ENCODE measurements around the gene BCDIN3D.

BCDIN3D gene

GRCh38 chr12:49793620-49794019 lies 49.3 kb downstream of the BCDIN3D start:
- no peak for TF ChIP-seq JUND (IDR thresholded peaks at IDR 0.05; ENCODE audit: low read depth)

GRCh38 chr12:49792976-49793580 lies 49.8 kb downstream of the BCDIN3D start:
- in situ Hi-C loops (cut with HindIII; ENCODE audit: low pct_unique_long_range_greater_than_20kb, low sequenced_read_pairs) = no loop called here
- no peak for DNase-seq (ENCODE audit: low read depth in 1 of 2, low spot score in 1 of 2)
- TF ChIP-seq JUND (IDR thresholded peaks at IDR 0.05; ENCODE audit: low read depth) = no peak

More at GRCh38 chr12:49793620-49794019, 49.3 kb downstream of the BCDIN3D start:
- no peak for DNase-seq (ENCODE audit: low read depth in 1 of 2, low spot score in 1 of 2)
- in situ Hi-C loops (cut with HindIII; ENCODE audit: low pct_unique_long_range_greater_than_20kb, low sequenced_read_pairs) = no loop called here

GRCh38 chr12:49792181-49792970 lies 50.5 kb downstream of the BCDIN3D start:
- no peak for DNase-seq (ENCODE audit: low read depth in 1 of 2, low spot score in 1 of 2)
- TF ChIP-seq JUND (IDR thresholded peaks at IDR 0.05; ENCODE audit: low read depth) = no peak
- in situ Hi-C loops (cut with HindIII; ENCODE audit: low pct_unique_long_range_greater_than_20kb, low sequenced_read_pairs) = no loop called here

DNA sequence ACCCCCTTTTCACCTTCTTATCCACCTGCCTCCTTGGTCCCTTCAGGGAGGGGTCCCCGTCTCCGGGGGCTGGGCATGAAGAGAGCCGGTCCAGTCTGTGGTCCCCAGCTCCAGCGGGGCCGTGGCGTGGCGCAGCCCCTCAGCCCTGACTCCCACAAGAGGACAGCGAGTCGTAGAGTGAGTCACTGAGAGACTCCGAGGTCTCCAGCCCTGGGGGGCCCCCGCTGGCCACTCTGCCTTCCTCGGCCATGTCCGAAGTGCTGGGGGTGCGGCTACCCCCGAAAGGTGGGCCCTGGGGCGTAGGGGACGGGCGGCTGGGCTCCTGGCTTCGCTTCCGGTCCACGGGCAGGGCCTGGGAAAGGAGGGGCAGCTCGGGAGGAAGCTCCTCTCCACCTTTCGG lies 51.2 kb downstream of the BCDIN3D start:
- no peak for TF ChIP-seq JUND (IDR thresholded peaks at IDR 0.05; ENCODE audit: low read depth)
- no peak for DNase-seq (ENCODE audit: low read depth in 1 of 2, low spot score in 1 of 2)
- in situ Hi-C loops (cut with HindIII; ENCODE audit: low pct_unique_long_range_greater_than_20kb, low sequenced_read_pairs) = no loop called here

GRCh38 chr12:49790741-49791555 lies 52.0 kb downstream of the BCDIN3D start:
- no peak for DNase-seq (ENCODE audit: low read depth in 1 of 2, low spot score in 1 of 2)
- in situ Hi-C loops (cut with HindIII; ENCODE audit: low pct_unique_long_range_greater_than_20kb, low sequenced_read_pairs) = no loop called here
- no peak for TF ChIP-seq JUND (IDR thresholded peaks at IDR 0.05; ENCODE audit: low read depth)

DNA sequence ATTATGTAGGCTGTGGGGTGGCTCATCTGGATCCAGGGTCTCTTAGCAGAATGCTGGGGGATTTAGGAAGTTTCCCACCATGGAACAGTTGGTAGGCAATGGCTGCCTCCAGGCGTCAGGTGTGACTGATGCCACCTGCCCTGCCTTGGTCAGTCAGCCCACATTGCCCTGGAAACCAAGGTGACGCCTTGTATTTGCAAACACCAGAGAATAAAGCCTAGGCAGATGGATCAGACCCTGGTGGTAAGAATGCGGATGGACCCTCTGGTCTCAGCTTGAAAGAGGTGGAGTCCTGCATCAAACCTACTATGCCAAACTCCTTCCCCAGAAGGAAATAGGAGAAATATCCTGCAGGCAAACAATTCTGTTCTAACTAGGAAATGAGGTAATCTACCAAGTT lies 52.9 kb downstream of the BCDIN3D start:
- no peak for TF ChIP-seq JUND (IDR thresholded peaks at IDR 0.05; ENCODE audit: low read depth)
- peak in 1 of 2 experiments; percentile 29 for DNase-seq (ENCODE audit: low read depth in 1 of 2, low spot score in 1 of 2)
- in situ Hi-C loops (cut with HindIII; ENCODE audit: low pct_unique_long_range_greater_than_20kb, low sequenced_read_pairs) = no loop called here

DNA sequence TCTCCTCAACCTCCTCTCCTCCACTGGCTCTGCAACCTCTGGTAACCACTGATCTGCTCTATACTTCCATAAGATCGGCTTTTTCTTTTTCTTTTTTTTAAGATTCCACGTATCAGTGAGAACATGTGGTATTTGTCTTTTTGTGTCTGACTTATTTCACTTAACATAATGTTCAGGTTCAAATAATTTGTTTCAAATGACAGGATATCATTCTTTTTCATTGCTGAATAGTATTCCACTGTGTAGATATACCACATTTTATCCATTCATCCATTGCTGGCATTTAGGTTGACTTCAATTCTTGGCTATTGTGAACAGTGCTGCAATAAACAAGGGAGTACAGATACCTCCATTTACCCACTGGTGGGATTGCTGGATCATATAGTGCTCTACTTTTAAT lies 55.2 kb downstream of the BCDIN3D start:
- TF ChIP-seq JUND (IDR thresholded peaks at IDR 0.05; ENCODE audit: low read depth) = no peak
- no peak for DNase-seq (ENCODE audit: low read depth in 1 of 2, low spot score in 1 of 2)
- in situ Hi-C loops (cut with HindIII; ENCODE audit: low pct_unique_long_range_greater_than_20kb, low sequenced_read_pairs) = no loop called here
